ENCODE data around the gene RCOR3.

GRCh38 chr1:211336161-211336560 lies 77.0 kb downstream of the RCOR3 start:
- TF ChIP-seq CTCF (IDR thresholded peaks at IDR 0.05; ENCODE audit: low read depth, low read length) (no peak), EZH2phosphoT487 (IDR thresholded peaks at IDR 0.05; ENCODE audit: low read depth) (no peak)

Measured in OCI-LY3 (cell line).